PFSK-1 (cell line): Measurements from ENCODE around the gene PTAR1.

Source experiments
- POLR2AphosphoS5 ChIP-seq: IDR thresholded peaks from 2 replicates; pipeline ENCODE4 v1.6.1; 2012; ENCODE audit warnings: low read depth, mild to moderate bottlenecking, control low read depth, low read length, moderate library complexity
- SIN3A ChIP-seq: IDR thresholded peaks from 2 replicates; pipeline ENCODE4 v1.6.1; 2012; ENCODE audit warnings: mild to moderate bottlenecking, low read length, moderate library complexity, borderline replicate concordance; ENCODE audit not compliant: insufficient read depth
- TAF1 ChIP-seq: IDR thresholded peaks from 2 replicates; pipeline ENCODE4 v1.6.1; 2012; ENCODE audit warnings: low read length, control low read depth, borderline replicate concordance; ENCODE audit not compliant: insufficient read depth
- TF ChIP-seq, protein P1 (sequence below), 2 experiments: IDR thresholded peaks; 2 replicates each; pipeline versions ENCODE4 v1.6.1 to v1.8.0; 2011 to 2012; ENCODE audit warnings: low read depth in 2 of 2, low read length in 2 of 2, control low read depth in 1 of 2, inconsistent platforms in 1 of 2, mild to moderate bottlenecking in 1 of 2, moderate library complexity in 1 of 2; ENCODE audit not compliant: insufficient read depth in 1 of 2

DNA sequence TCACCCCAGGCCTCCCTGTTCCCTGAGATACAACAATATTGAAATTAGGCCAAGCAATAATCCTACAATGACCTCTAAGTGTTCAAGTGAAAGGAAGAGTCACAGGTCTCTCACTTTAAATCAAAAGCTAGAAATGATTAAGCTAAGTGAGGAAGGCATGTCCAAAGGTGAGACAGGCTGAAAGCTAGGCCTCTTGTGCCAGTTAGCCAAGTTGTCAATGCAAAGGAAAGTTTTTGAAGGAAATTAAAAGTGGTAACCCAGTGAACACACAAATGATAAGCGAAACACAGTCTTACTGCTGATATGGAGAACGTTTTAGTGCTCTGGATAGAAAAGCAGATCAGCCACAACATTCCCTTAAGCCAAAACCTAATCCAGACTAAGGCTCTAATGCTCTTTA, 39.8 kb downstream of the PTAR1 start:
- TF ChIP-seq POLR2AphosphoS5 (no peak), SIN3A (no peak), TAF1 (no peak)
- TF ChIP-seq, protein P1, sequence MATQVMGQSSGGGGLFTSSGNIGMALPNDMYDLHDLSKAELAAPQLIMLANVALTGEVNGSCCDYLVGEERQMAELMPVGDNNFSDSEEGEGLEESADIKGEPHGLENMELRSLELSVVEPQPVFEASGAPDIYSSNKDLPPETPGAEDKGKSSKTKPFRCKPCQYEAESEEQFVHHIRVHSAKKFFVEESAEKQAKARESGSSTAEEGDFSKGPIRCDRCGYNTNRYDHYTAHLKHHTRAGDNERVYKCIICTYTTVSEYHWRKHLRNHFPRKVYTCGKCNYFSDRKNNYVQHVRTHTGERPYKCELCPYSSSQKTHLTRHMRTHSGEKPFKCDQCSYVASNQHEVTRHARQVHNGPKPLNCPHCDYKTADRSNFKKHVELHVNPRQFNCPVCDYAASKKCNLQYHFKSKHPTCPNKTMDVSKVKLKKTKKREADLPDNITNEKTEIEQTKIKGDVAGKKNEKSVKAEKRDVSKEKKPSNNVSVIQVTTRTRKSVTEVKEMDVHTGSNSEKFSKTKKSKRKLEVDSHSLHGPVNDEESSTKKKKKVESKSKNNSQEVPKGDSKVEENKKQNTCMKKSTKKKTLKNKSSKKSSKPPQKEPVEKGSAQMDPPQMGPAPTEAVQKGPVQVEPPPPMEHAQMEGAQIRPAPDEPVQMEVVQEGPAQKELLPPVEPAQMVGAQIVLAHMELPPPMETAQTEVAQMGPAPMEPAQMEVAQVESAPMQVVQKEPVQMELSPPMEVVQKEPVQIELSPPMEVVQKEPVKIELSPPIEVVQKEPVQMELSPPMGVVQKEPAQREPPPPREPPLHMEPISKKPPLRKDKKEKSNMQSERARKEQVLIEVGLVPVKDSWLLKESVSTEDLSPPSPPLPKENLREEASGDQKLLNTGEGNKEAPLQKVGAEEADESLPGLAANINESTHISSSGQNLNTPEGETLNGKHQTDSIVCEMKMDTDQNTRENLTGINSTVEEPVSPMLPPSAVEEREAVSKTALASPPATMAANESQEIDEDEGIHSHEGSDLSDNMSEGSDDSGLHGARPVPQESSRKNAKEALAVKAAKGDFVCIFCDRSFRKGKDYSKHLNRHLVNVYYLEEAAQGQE (IDR thresholded peaks at IDR 0.05; ENCODE audit: insufficient read depth in 1 of 2, low read depth in 2 of 2, low read length in 2 of 2): no peak
